ENCODE measurements around the gene SPARCL1.
A peak's percentile ranks its signal among the peaks of the same experiment; 100 is the strongest.
"Not testable (repeated sequence)": the region's sequence is repeated elsewhere in the genome, so short reads cannot be mapped to it uniquely, and the experiment has no call there.

The SPARCL1 gene

GRCh38 chr4:87529187-87529586, at the start of gene SPARCL1:
Gene SPARCL1 (minus strand): TSS chr4:87529376. CDS start chr4:87499574, 29,802 bp downstream.
- no peak for DNase-seq

- no peak for DNase-seq
These were observed 46.8 kb upstream of the SPARCL1 start for GRCh38 chr4:87575983-87576382.

- no peak for DNase-seq
These were observed 46.2 kb upstream of the SPARCL1 start for GRCh38 chr4:87575408-87575807.

GRCh38 chr4:87574996-87575395, 45.8 kb upstream of the SPARCL1 start:
- no peak for DNase-seq

- not testable (repeated sequence) for DNase-seq
These were observed 45.2 kb upstream of the SPARCL1 start for GRCh38 chr4:87574376-87574775.

GRCh38 chr4:87570290-87570805, 41.2 kb upstream of the SPARCL1 start:
- no peak for DNase-seq

GRCh38 chr4:87567191-87567590, 38.0 kb upstream of the SPARCL1 start:
- no peak for DNase-seq

- DNase-seq: no peak
These were observed 37.1 kb upstream of the SPARCL1 start for GRCh38 chr4:87566276-87566675.

GRCh38 chr4:87565746-87566145, 36.6 kb upstream of the SPARCL1 start:
- DNase-seq: no peak

GRCh38 chr4:87560802-87561201, 31.6 kb upstream of the SPARCL1 start:
- no peak for DNase-seq

- DNase-seq: peak; percentile 58
These were observed 30.1 kb upstream of the SPARCL1 start for GRCh38 chr4:87559090-87559837.

GRCh38 chr4:87557348-87557747, 28.2 kb upstream of the SPARCL1 start:
- no peak for DNase-seq

GRCh38 chr4:87555773-87556619, 26.8 kb upstream of the SPARCL1 start:
- no peak for DNase-seq

GRCh38 chr4:87553182-87553581, 24.0 kb upstream of the SPARCL1 start:
- no peak for DNase-seq

- DNase-seq: no peak
These were observed 22.2 kb upstream of the SPARCL1 start for GRCh38 chr4:87551361-87551760.

- no peak for DNase-seq
These were observed 18.0 kb upstream of the SPARCL1 start for GRCh38 chr4:87547016-87547708.

- no peak for DNase-seq
These were observed 15.9 kb upstream of the SPARCL1 start for GRCh38 chr4:87545052-87545451.

- DNase-seq: no peak
These were observed 14.8 kb upstream of the SPARCL1 start for GRCh38 chr4:87543835-87544461.

GRCh38 chr4:87542734-87543312, 13.6 kb upstream of the SPARCL1 start:
- DNase-seq: no peak

- DNase-seq: no peak
These were observed 13.0 kb upstream of the SPARCL1 start for GRCh38 chr4:87541956-87542709.

- DNase-seq: no peak
These were observed 12.3 kb upstream of the SPARCL1 start for GRCh38 chr4:87541521-87541920.
